ENCODE results near the gene ZNF652.
"Not testable (repeated sequence)": the region's sequence is repeated elsewhere in the genome, so short reads cannot be mapped to it uniquely, and the experiment has no call there.

Gene ZNF652

GRCh38 chr17:49384951-49385350 is 22.9 kb upstream of the ZNF652 start:
- DNase-seq: no peak

- no peak for DNase-seq
Observed at GRCh38 chr17:49383060-49383459, 21.0 kb upstream of the ZNF652 start.

DNA sequence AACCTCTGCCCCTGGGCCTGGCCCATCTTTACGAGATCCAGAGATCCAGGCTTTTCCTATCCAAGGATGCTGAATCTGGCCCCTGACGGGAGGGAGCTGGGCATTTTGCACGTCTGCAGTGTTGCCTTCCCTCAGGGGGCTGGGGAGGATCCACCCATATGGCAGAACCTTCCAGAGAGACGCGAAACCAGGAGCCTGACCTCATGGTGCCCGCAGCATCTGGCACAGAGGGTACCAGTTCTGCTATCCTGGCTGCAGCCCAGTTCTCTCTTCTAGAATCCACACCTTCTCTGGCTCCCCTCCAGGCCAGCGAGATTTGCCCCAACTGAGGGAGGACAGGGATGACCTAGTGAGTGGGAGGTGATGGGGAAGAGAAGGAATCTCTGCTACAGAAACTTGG is 20.5 kb upstream of the ZNF652 start:
- no peak for DNase-seq

DNA sequence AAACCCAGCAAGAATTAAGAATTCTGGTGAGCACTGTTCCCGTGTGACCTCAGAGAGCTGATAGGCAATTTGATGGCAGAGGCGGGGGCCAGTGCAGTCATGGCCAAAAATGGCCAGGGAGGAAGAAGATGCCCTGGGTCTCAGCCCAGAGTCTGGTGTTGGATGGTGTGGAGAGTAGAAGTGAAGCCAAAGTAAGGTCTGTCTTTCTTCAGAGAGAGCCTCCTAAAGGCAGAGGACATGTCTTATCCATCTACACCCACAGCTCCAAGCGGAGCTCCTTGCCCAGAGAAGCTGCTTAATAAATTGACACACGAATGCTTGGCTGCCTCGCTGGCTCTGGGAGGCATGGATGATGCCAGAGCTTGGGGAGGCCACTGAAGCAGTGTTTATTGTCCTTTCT is 19.7 kb upstream of the ZNF652 start:
- no peak for DNase-seq

- DNase-seq: no peak
Observed at GRCh38 chr17:49381033-49381432, 19.0 kb upstream of the ZNF652 start.

GRCh38 chr17:49379926-49380325 is 17.9 kb upstream of the ZNF652 start:
- no peak for DNase-seq

DNA sequence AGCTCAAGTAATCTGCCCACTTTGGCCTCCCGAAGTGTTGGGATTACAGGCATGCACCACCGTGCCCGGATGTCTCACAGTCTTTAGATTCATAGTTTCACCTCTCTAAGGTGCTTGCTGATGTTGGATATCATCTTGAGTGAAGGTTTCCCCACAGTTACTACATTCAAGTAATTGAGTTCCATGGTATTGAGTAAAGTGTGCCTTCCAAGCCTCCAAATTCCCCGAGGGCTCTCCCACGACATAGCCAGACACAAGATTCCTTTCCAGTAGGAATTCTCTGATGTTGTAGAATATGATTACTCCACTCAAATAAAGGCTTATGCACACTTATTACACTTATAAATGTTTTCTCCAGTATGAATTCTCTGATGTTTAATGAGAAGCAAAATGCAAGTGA is 16.3 kb upstream of the ZNF652 start:
- no peak for DNase-seq

DNA sequence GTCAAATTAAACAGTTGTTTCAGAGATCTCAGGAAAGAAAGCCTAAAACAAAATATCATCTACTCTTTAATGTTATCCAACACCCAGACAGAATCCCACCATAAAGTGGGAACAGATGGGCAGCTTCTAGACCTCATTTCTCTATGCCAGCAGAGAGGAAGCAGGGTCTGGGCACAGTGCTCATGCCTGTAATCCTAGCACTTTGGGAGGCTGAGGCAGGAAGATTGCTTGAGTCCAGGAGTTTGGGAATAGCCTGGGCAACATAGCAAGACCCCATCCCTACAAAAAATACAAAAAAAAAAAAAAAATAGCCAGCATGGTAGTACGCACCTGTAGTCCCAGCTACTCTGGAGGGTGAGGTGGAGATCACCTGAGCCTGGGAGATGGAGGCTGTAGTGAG is 13.5 kb upstream of the ZNF652 start:
- no peak for DNase-seq

- DNase-seq: no peak
Observed at GRCh38 chr17:49373115-49373514, 11.1 kb upstream of the ZNF652 start.

GRCh38 chr17:49372425-49372824 is 10.4 kb upstream of the ZNF652 start:
- no peak for DNase-seq

GRCh38 chr17:49370971-49371834 is 9.2 kb upstream of the ZNF652 start:
- DNase-seq: no peak

DNA sequence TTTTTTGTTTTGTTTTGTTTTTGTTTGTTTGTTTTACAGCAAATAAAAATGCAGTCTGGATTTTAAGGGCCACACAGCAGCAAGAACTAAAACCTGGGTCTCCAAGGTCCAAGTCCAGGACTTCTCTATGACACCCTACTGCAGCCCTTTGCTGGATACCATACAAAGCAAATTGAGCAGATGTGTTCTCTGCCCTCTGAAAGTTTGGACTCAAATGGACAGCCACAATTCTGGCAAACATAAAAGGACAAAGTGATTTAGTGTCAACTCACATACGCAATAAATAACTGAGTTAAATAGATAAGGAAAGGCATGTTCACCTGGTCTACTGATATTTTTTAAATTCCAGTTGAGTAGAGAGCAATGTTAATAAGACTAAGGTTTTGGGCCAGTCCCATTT is 7.7 kb upstream of the ZNF652 start:
- no peak for DNase-seq

DNA sequence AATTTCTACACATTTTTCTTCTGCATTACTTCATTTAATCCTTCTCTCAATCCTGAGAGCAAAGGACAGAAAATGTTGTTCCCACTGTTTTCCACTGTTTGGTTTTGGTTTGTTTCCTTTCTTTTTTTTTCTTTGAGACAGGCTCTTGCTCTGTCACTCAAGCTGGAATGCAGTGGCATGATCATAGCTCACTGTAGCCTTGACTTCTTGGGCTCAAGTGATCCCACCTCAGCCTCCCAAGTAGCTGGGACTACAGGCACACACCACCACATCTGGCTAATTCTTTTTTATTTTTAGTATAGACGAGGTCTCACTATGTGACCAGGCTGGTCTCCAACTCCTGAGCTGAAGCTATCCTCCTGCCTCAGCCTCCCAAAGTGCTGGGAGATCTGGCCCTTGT is 7.0 kb upstream of the ZNF652 start:
- no peak for DNase-seq

DNA sequence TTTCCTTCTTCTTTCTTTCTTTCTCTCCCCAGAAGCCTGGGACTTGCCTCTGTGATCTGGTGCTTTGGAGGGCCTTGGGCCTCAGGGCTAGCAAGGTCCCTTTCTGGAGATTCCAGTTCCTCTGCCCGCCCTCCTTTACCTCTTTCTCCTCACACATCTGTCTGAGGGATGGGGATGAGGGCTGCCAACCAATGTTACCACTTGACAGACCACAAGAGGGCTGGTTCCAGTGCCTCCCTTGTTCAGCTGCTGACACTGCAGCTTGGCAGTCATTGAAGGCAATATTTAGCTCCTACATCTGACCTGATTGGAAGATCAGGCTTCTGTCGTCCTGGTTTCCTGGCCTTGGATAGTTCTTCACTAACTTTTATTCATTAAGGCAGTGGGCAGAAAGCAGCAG is 3.6 kb upstream of the ZNF652 start:
- DNase-seq: peak in 1 of 2 donors; percentile 34

DNA sequence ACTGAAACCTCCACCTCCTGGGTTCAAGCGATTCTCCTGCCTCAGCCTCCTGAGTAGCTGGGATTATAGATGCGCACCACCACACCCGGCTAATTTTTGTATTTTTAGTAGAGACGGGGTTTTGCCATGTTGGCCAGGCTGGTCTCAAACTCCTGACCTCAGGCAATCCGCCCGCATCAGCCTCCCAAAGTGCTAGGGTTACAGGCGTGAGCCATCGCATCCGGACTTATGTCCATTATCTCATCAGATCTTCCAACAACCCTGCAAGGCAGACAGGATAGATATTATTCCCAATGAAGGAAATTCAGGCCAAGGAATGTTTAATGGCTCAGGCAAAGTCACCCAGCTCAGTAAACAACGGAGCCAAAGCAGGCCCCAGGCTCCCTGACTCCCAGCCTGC is 3.1 kb upstream of the ZNF652 start:
- DNase-seq: not testable (repeated sequence)

DNA sequence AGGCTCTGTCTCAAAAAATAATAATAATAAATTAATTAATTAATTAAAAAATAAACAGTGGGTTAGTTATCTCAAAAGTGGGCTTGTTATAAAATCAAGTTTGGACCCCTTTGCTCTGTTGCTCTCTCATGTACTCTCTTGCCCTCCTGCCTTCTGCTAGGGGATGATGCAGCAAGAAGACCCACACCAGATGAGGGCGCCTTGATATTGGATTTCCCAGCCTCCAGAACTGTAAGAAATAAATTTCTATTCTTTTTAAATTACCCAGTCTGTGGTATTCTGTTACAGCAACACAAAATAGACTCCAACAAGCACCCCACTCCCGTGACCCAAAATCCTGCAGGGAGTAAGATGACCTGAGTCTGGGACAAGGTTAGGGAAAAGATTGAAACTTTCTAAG is 2.1 kb upstream of the ZNF652 start:
- no peak for DNase-seq

GRCh38 chr17:49363251-49363650 is 1.2 kb upstream of the ZNF652 start:
- no peak for DNase-seq

DNA sequence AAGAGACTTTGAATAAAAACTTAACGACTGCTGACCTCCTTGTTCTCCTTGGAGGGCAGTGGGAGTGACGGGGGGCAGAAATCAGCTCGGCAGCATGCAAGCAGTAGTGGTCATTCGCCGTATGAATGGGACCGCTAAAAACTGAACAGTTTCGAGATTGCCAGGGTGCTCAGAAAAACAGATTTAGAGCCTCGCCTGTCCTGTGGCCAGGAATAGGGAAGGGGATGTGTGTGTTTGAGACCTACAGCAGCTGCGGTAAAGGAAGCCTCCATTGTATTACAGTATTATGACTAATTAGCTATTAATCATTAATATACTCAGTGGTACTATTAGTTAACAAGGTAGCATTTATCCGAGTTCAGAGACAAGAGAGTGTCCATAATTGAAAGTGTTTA is 670 bp upstream of the ZNF652 start:
- DNase-seq: no peak

GRCh38 chr17:49361129-49361901 is 735 bp downstream of the ZNF652 start:
- DNase-seq: peak; percentile 63 to 74

DNA sequence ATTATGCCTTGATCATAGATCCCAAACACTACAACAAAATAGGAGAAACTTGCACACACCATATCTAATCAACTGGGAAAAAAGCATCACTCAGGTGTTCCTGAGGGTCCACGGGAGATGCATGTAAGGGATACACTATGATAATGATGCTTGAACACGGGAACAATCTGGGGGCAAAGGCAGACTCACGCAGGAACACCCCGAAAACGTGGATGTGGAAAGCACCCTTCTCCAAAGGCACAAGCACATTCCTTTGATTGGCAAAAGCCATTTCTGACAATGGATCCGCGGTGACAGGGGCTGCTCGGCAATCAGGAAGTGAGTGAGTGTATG is 1.3 kb downstream of the ZNF652 start:
- peak in 1 of 2 donors; percentile 37 for DNase-seq

GRCh38 chr17:49359990-49360795 is 1.9 kb downstream of the ZNF652 start:
- DNase-seq: no peak

- no peak for DNase-seq
Observed at GRCh38 chr17:49358641-49359247, 3.3 kb downstream of the ZNF652 start.

DNA sequence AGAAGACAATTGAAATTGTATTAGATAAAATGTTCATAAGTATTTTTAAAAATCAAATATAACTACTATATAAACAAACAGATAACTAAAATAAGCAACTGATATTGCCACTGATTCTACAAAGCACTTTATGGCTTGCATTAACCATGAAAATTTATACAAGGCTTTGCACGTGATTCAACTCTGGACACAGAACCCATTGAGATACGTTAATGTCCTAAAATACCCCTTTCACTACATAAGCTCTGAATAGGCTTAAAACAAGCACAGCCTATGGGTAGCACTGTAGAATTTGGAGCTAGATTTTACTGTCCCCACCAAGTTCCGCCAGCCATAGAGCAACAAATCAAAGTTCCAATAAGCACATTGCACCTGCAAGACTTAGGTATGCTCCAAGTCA is 4.5 kb downstream of the ZNF652 start:
- DNase-seq: no peak

Measured in stimulated activated CD4-positive, alpha-beta T cell treated with anti-CD3 and anti-CD28 coated beads, Interleukin-2, amount 100 ng/mL, for 24 hours (primary cell).